ENCODE data around the gene DMRT3.

DMRT3 gene

DNA sequence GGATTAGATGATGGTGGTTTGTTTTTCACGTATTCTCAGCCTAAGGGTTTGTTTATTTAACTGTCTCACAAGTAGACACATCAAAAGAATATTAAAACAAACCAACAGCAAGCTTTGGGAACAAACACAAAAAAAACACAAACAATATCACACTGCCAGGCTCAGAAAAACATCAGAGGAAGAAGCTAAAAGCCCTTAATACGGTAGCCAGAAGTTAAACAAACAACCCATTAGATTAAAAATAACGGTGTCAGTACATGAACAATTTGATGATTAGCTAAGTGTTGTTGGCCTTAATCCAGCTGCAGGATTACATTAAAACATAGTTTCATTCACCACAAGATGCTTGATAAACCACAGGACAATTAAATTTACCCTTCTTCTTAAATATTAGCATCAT, 57.8 kb downstream of the DMRT3 start:
- intact Hi-C loops (cut with micrococcal nuclease), result no loop called here
- no peaks in the 10 kb centered on the region for H3K4me1 Mint-ChIP-seq (ENCODE audit: low read depth)
- H3K4me3 Mint-ChIP-seq, result no peak overlapping the region
- no peak overlapping the region for H3K27ac Mint-ChIP-seq
- H3K27me3 Mint-ChIP-seq, result peaks cover 39% of the 10 kb centered on the region
- no peaks in the 10 kb centered on the region for H3K36me3 Mint-ChIP-seq (ENCODE audit: low read depth)
- H3K9me3 Mint-ChIP-seq, result no peaks in the 10 kb centered on the region

DNA sequence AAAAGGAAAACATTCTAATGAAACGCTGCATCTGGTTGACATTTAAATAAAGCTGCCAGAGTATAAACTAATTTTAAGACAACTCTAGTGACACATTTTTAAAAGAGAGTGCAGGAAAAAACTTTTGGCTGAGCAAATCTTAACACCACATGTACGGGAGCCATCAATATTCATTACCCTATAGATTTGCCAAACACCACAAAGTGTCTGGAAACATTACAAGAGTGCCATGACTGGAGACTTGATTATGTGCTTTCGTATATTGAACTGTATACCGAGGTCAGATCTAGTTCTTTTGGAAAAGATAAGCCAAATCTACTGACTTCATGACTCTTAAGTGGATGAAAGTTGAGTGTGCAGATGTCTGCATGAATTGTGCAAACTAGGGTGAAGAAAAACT, 63.1 kb downstream of the DMRT3 start:
- intact Hi-C loops (cut with micrococcal nuclease), result no loop called here
- Mint-ChIP-seq H3K27me3 (peaks cover 74% of the 10 kb centered on the region), H3K9me3 (no peaks in the 10 kb centered on the region), H3K36me3 (ENCODE audit: low read depth) (no peaks in the 10 kb centered on the region), H3K27ac (no peak overlapping the region), H3K4me3 (no peak overlapping the region), H3K4me1 (ENCODE audit: low read depth) (peaks cover 10% of the 10 kb centered on the region)

All from dendritic cell treated with granulocyte-macrophage colony-stimulating factor and Interleukin-4, amounts not matched to agents 40 ng/mL and 50 ng/mL, for 4 days (primary cell).